Inflammatory macrophage treated with lipopolysaccharide for 4 hours (primary cell): ENCODE measurements around the gene CDK5RAP3.
A peak's percentile ranks its signal among the peaks of the same experiment; 100 is the strongest.
"Not testable (repeated sequence)": the region's sequence is repeated elsewhere in the genome, so short reads cannot be mapped to it uniquely, and the experiment has no call there.

Source experiments
- DNase-seq: peaks from one replicate; pipeline ENCODE4 v3.0.0-alpha.2; 2020

The CDK5RAP3 gene

GRCh38 chr17:48001197-48001596 lies 30.3 kb downstream of the CDK5RAP3 start:
- peak; percentile 93 for DNase-seq

- DNase-seq = not testable (repeated sequence)
These were observed 30.7 kb downstream of the CDK5RAP3 start for GRCh38 chr17:48001657-48002056.

- peak; percentile 97 for DNase-seq
These were observed 31.5 kb downstream of the CDK5RAP3 start for GRCh38 chr17:48002266-48002915.

GRCh38 chr17:48002916-48003416 lies 32.1 kb downstream of the CDK5RAP3 start:
- no peak for DNase-seq

GRCh38 chr17:48003417-48004151 lies 32.7 kb downstream of the CDK5RAP3 start:
- peak; percentile 80 for DNase-seq

GRCh38 chr17:48004983-48005382 lies 34.1 kb downstream of the CDK5RAP3 start:
- DNase-seq = no peak

- peak; percentile 81 for DNase-seq
These were observed 36.2 kb downstream of the CDK5RAP3 start for GRCh38 chr17:48006936-48007709.

GRCh38 chr17:48010193-48010592 lies 39.3 kb downstream of the CDK5RAP3 start:
- DNase-seq = no peak

GRCh38 chr17:48011405-48012150 lies 40.7 kb downstream of the CDK5RAP3 start:
- peak; percentile 55 for DNase-seq

GRCh38 chr17:48012151-48012520 lies 41.2 kb downstream of the CDK5RAP3 start:
- DNase-seq = no peak

GRCh38 chr17:48012654-48013053 lies 41.7 kb downstream of the CDK5RAP3 start:
- no peak for DNase-seq

- no peak for DNase-seq
These were observed 43.1 kb downstream of the CDK5RAP3 start for GRCh38 chr17:48013876-48014594.

GRCh38 chr17:48014595-48015111 lies 43.7 kb downstream of the CDK5RAP3 start:
- DNase-seq = no peak

- DNase-seq = no peak
These were observed 45.2 kb downstream of the CDK5RAP3 start for GRCh38 chr17:48016112-48016511.

- not testable (repeated sequence) for DNase-seq
These were observed 46.9 kb downstream of the CDK5RAP3 start for GRCh38 chr17:48017817-48018158.

GRCh38 chr17:48021934-48022333 lies 51.0 kb downstream of the CDK5RAP3 start:
- peak; percentile 67 for DNase-seq

- no peak for DNase-seq
These were observed 52.0 kb downstream of the CDK5RAP3 start for GRCh38 chr17:48022901-48023300.

- DNase-seq = peak; percentile 70
These were observed 52.7 kb downstream of the CDK5RAP3 start for GRCh38 chr17:48023400-48024148.

GRCh38 chr17:48024149-48025039 lies 53.5 kb downstream of the CDK5RAP3 start:
- DNase-seq = peak; percentile 52
